ENCODE results near the gene SRGAP1. TPM values are rescaled to one million over a fixed set of nuclear protein-coding genes. Genes with fewer than 3 reads are reported as not detected.

Gene SRGAP1
- total and polyA plus RNA-seq, 2 experiments from 2014 or later = 9.2 to 10.8 TPM

DNA sequence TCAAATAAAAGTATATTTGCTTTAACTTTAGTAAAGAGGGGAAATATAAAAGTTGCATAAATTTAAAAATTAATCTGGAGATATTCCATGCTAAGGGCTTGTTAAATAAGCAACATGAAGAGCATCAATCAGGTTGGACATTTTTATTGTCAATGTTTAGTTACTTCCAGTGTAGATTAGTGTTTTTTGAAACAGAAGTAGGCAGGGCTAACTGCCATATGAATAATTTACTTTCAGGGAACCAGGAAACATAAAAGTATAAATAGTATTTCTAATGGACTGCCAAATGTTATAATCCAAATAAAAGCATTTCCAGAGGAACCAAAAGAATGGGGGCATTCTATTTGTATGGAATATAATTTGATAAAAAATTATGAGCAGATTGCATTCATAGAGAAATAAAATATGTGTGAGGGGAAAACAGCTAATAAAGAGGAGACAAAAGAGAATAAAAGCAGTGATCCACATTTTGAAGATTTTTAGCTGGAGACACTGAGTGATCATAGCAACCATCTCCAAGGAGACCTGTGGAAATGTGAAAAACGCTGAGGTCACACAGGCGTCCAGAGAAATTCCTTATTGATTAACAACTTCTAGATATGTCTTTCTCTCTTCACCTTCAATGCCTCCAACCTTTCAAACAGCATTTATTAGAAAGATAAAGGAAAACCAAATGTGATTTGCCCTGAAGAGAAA lies 70.8 kb downstream of the SRGAP1 start:
- Histone ChIP-seq H3K36me3 (replicated peaks; ENCODE audit: insufficient read depth, low read depth) (no peaks in the 10 kb centered on the region), H3K9me2 (replicated peaks; ENCODE audit: insufficient read depth) (no peaks in the 10 kb centered on the region), H3K27ac (peak overlapping the region; percentile 57), H2AFZ (peak overlapping the region; percentile 18), H3K9me3 (ENCODE audit: low read depth) (no peaks in the 10 kb centered on the region), H3K4me2 (peak overlapping the region; percentile 32), H3K4me1 (ENCODE audit: insufficient read depth) (peaks cover 49% of the 10 kb centered on the region), H3K27me3 (no peaks in the 10 kb centered on the region), H4K20me1 (ENCODE audit: insufficient read depth, poor library complexity, severe bottlenecking) (no peaks in the 10 kb centered on the region), H3K79me2 (peaks cover 47% of the 10 kb centered on the region), H3K4me3 (no peak overlapping the region)
- DNase-seq (ENCODE audit: low spot score) = no peak
- WGBS (ENCODE audit: low lambda C conversion rate, missing lambda C conversion rate) = 58% methylated on average over 2 of the region's 2 CpGs
- no peak for TF ChIP-seq EZH2 (IDR thresholded peaks at IDR 0.05; ENCODE audit: borderline replicate concordance)
- TF ChIP-seq EZH2phosphoT487 (IDR thresholded peaks at IDR 0.05; ENCODE audit: low read depth, severe bottlenecking, unreplicated experiment) = no peak
- TF ChIP-seq, protein P1, sequence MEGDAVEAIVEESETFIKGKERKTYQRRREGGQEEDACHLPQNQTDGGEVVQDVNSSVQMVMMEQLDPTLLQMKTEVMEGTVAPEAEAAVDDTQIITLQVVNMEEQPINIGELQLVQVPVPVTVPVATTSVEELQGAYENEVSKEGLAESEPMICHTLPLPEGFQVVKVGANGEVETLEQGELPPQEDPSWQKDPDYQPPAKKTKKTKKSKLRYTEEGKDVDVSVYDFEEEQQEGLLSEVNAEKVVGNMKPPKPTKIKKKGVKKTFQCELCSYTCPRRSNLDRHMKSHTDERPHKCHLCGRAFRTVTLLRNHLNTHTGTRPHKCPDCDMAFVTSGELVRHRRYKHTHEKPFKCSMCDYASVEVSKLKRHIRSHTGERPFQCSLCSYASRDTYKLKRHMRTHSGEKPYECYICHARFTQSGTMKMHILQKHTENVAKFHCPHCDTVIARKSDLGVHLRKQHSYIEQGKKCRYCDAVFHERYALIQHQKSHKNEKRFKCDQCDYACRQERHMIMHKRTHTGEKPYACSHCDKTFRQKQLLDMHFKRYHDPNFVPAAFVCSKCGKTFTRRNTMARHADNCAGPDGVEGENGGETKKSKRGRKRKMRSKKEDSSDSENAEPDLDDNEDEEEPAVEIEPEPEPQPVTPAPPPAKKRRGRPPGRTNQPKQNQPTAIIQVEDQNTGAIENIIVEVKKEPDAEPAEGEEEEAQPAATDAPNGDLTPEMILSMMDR (IDR thresholded peaks at IDR 0.05; ENCODE audit: poor library complexity) = no peak

DNA sequence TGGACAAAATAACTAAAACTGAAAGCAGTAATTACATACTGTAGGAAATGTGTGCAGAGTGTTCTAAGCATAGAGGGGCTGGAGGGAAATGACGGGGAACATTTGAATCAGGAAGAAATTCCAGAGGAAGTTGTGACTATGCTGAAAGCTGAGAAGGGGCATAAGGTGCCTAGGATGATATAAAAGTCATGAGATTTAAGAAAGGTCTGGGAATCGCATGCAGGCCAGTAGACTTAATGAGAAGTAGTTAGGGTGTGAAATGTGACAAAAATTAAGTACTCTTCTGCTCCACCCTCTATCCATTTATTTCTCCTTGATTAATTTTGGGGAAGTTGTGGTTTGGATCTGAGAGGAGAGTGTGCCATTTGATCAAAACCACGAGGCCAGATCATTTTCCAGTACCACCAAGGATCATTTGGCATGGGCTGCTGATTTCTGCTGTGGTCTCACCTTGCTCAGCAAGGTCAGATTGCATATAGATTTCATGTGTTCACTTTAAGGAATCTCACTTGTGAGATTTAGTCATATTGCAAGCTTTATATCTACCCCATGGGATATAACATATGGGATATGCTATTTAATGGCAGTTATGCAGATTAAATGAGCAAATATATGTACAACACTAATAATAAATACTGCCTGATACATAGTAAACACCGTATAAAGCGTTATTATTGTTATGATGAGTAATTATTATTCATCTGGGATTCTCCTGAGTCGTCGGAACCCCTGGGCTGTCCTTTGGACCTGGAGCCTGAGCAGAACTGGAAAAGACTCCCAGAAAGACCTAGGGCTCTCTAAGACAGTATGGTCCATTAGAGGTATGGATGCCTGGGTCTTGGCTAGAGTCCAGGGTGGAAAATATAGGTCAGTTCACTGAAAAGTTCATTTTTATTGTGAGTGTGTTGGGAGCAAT lies 72.3 kb downstream of the SRGAP1 start:
- H3K4me1 ChIP-seq (ENCODE audit: insufficient read depth) = peaks cover 49% of the 10 kb centered on the region
- no peak overlapping the region for H2AFZ ChIP-seq
- no peaks in the 10 kb centered on the region for H3K9me3 ChIP-seq (ENCODE audit: low read depth)
- no peaks in the 10 kb centered on the region for H3K27me3 ChIP-seq
- no peaks in the 10 kb centered on the region for H4K20me1 ChIP-seq (ENCODE audit: insufficient read depth, poor library complexity, severe bottlenecking)
- no peaks in the 10 kb centered on the region for H3K9me2 ChIP-seq (replicated peaks; ENCODE audit: insufficient read depth)
- TF ChIP-seq EZH2phosphoT487 (IDR thresholded peaks at IDR 0.05; ENCODE audit: low read depth, severe bottlenecking, unreplicated experiment) (no peak), EZH2 (IDR thresholded peaks at IDR 0.05; ENCODE audit: borderline replicate concordance) (no peak)
- TF ChIP-seq, protein P1 (IDR thresholded peaks at IDR 0.05; ENCODE audit: poor library complexity) = no peak
- H3K27ac ChIP-seq = peak overlapping the region; percentile 87
- WGBS (ENCODE audit: low lambda C conversion rate, missing lambda C conversion rate) = 76% methylated on average over 7 of the region's 7 CpGs
- no peak overlapping the region for H3K4me3 ChIP-seq
- no peak for DNase-seq (ENCODE audit: low spot score)
- H3K4me2 ChIP-seq = no peak overlapping the region
- H3K79me2 ChIP-seq = peaks cover 54% of the 10 kb centered on the region
- no peaks in the 10 kb centered on the region for H3K36me3 ChIP-seq (replicated peaks; ENCODE audit: insufficient read depth, low read depth)

DNA sequence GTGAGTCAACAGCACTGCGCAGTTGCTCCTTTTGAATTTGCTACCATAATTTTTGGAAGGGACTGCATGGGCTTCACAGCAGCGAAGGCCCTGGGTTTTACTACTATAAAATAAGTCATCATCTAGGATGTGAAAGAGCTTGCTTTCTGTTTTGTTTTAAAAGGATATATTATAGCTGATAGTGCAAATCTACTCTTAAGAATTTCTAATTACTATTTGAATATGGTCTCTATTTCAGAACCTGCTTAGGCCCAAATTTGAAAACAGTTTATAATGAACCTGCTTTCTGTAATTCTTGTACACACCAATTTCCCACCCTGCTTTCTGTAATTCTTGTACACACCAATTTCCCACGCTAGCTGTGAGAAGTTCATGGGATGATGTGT lies 73.0 kb downstream of the SRGAP1 start:
- Histone ChIP-seq H3K79me2 (peaks cover 52% of the 10 kb centered on the region), H3K27ac (peak overlapping the region; percentile 87), H2AFZ (no peak overlapping the region), H4K20me1 (ENCODE audit: insufficient read depth, poor library complexity, severe bottlenecking) (no peaks in the 10 kb centered on the region), H3K4me2 (peak overlapping the region; percentile 7), H3K9me3 (ENCODE audit: low read depth) (no peaks in the 10 kb centered on the region), H3K36me3 (replicated peaks; ENCODE audit: insufficient read depth, low read depth) (no peaks in the 10 kb centered on the region), H3K27me3 (no peaks in the 10 kb centered on the region), H3K9me2 (replicated peaks; ENCODE audit: insufficient read depth) (no peaks in the 10 kb centered on the region), H3K4me3 (no peak overlapping the region), H3K4me1 (ENCODE audit: insufficient read depth) (peaks cover 49% of the 10 kb centered on the region)
- no peak for DNase-seq (ENCODE audit: low spot score)
- TF ChIP-seq, protein P1 (IDR thresholded peaks at IDR 0.05; ENCODE audit: poor library complexity) = no peak
- TF ChIP-seq EZH2phosphoT487 (IDR thresholded peaks at IDR 0.05; ENCODE audit: low read depth, severe bottlenecking, unreplicated experiment) = no peak
- TF ChIP-seq EZH2 (IDR thresholded peaks at IDR 0.05; ENCODE audit: borderline replicate concordance) = no peak
- WGBS (ENCODE audit: low lambda C conversion rate, missing lambda C conversion rate) = 96% methylated on average over 3 of the region's 3 CpGs
